Measurements from ENCODE around the gene HOXB1. TPM values are rescaled to one million over a fixed set of nuclear protein-coding genes. Genes with fewer than 3 reads are reported as not detected.

Gene HOXB1
- total RNA-seq, 4 donors from 2014 or later: not detected

DNA sequence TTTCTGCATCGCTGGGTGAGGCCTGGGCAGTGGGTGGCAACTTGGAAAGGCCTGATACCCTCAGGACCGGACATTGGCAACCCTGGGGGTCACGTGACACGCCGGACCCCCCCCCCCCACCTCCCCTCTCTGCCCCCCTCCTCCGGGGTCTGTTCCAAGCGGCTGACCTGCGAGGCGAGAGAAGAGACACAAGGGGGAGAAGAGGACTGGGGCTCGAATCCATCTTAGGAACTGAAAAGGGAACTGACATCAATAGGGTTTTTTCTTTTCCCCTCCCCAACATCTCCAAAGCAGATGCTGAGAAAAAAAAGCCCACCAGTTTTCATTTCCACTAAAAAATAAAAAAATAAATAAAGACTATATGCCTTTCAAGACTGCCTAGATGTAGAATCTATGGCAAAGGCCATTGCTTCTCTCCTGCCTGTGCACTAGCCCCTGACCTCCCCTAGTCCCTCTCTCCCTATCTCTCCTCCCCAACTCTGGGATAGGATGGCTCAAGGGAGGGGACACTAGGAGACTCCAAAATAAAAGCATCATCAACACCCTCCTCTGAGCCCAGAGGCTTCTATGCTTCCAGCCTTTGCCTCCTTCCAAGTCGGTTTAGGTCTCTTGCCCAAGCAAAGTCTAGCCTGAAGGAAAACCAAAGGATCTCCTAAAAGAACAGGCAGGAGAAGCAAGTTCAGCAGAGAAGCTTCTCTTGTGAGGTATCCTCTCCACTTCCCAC lies 21.8 kb upstream of the HOXB1 start:
- Histone ChIP-seq H3K4me1 (peaks cover 3 to 97% (median 29%) of the 10 kb centered on the region in 3 donors), H3K27me3 (no peaks in the 10 kb centered on the region), H3K36me3 (peaks cover 0 to 25% of the 10 kb centered on the region in 2 donors), H3K9me3 (no peaks in the 10 kb centered on the region), H3K27ac (peak overlapping the region; percentile 90 to 98 (median 96)), H3K4me3 (peak overlapping the region in 1 of 2 donors; percentile 60)
- ATAC-seq: peak; percentile 67
- WGBS, 2 donors (ENCODE audit: low coverage in 1 of 2): 22% methylated on average over 4 of the region's 11 CpGs; no CpG with 5 or more reads in 1 of the 2 donors
- TF ChIP-seq EP300 (IDR thresholded peaks at IDR 0.05): no peak
- TF ChIP-seq POLR2AphosphoS5 (IDR thresholded peaks at IDR 0.05): peak; percentile 72
- TF ChIP-seq CTCF (IDR thresholded peaks at IDR 0.05): peak in 1 of 4 experiments; percentile 14
- peak; percentile 54 to 61 for TF ChIP-seq POLR2A (IDR thresholded peaks at IDR 0.05)

DNA sequence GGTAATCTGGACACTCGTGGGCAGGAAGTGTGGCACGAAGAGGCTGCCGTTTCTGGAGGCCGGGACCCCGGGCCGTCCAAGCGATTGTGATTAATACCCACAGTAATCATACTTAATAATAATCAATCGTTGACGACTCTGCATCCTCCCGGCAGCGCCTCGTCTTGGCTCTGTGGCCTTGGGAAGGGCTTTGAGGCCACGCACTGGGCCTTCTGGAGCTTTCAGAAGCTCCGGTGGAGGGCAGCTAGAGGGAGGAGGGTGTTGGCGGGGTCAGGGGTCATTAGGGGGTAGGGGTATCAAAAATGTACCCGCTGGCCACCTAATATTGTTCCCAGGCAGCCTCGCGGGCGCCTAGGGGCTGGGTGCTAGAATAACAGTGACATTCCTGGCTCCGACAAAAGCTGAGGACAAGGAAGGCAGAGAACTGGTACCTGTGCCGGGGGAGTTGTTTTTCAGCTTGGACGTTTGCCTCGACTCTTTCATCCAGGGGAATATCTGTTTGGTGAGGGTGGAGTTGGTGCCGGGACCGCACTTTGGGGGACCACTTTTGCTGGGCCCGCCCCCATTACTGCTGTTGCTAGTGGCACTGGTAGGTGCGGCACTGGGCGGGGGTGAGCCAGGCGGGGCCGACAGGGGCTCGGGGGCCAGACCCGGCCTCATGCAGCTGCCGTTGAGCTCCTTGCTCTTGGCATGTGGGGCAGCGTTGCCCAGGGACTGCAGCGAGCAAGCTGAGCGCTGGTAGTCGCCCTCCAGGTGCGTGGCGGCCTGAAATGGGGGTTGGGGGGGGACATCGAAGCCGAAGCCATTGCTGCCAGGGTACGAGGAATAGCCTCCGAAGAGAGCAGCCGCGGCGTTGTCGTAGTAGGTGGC lies 21.0 kb upstream of the HOXB1 start:
- 25% methylated on average over 12 of the region's 47 CpGs; no CpG with 5 or more reads in 1 of the 2 donors for WGBS, 2 donors (ENCODE audit: low coverage in 1 of 2)
- TF ChIP-seq POLR2AphosphoS5 (IDR thresholded peaks at IDR 0.05) (peak; percentile 2), EP300 (IDR thresholded peaks at IDR 0.05) (no peak)
- ATAC-seq: peak; percentile 4
- Histone ChIP-seq H3K27me3 (no peaks in the 10 kb centered on the region), H3K9me3 (no peaks in the 10 kb centered on the region), H3K4me1 (peaks cover 3 to 97% (median 26%) of the 10 kb centered on the region in 3 donors), H3K4me3 (peak overlapping the region; percentile 7 to 60), H3K27ac (peak overlapping the region; percentile 90 to 98 (median 96)), H3K36me3 (peaks cover 0 to 25% of the 10 kb centered on the region in 2 donors)

DNA sequence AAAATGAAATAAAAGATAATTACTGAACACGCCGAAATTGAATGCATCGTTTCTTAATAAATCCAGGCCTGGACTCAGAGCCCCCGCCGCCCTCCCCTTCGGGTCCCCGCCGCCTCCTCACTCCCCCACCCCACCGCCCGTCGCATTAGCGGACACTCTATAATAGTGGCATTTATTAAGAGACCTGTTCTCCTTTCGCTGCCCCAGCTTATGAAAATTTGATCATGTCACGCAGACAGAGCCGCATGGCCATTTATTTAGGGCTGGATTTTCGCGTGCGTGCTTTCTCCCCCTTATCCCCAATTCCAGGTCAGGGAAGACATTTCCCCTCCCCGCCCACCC lies 20.4 kb upstream of the HOXB1 start:
- H3K27me3 ChIP-seq: no peaks in the 10 kb centered on the region
- H3K36me3 ChIP-seq: peaks cover 0 to 25% of the 10 kb centered on the region in 2 donors
- peaks cover 3 to 97% (median 28%) of the 10 kb centered on the region in 3 donors for H3K4me1 ChIP-seq
- peak overlapping the region; percentile 90 to 98 (median 96) for H3K27ac ChIP-seq
- no peak for ATAC-seq
- 32 to 48% methylated on average over 12 to 13 of the region's 19 CpGs for WGBS, 2 donors (ENCODE audit: low coverage in 1 of 2)
- no peaks in the 10 kb centered on the region for H3K9me3 ChIP-seq
- no peak for TF ChIP-seq EP300 (IDR thresholded peaks at IDR 0.05)
- TF ChIP-seq CTCF (IDR thresholded peaks at IDR 0.05): no peak
- TF ChIP-seq POLR2AphosphoS5 (IDR thresholded peaks at IDR 0.05): no peak
- no peak for TF ChIP-seq POLR2A (IDR thresholded peaks at IDR 0.05)
- peak overlapping the region; percentile 7 to 60 for H3K4me3 ChIP-seq

DNA sequence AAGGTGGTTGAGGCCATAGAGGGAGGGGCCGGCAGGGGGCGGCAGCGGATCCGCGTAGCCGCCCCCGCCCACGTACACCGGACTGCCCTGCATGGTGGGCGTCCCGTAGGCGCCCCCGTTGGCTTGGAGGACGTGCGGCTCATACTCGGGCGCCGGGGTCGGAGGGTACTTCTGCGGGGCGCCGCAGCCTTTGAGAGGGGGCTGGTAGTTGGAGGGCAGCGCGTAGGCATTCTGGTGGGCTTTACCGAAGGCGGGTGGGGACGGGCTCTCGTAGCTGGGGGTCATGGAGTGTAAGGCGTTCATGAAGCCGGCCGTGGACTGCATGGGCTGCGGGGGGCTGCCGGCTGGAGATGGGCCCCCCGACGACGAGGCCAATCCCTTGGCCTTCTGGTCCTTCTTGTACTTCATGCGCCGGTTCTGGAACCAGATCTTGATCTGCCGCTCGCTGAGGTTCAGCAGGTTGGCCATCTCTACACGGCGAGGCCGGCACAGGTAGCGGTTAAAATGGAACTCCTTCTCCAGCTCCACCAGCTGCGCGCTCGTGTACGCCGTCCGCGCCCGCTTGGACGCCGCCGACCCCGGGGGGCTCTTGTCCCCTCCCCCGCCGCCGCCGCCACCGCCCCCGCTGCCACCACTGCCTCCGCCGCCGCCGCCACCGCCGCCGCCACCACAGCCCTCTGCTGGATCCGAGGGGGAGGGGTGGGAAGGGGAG lies 19.8 kb upstream of the HOXB1 start:
- Histone ChIP-seq H3K4me3 (peak overlapping the region; percentile 7 to 60), H3K27me3 (no peaks in the 10 kb centered on the region), H3K4me1 (peaks cover 4 to 97% (median 31%) of the 10 kb centered on the region in 3 donors), H3K36me3 (peaks cover 0 to 25% of the 10 kb centered on the region in 2 donors), H3K27ac (peak overlapping the region; percentile 90 to 98 (median 96)), H3K9me3 (no peaks in the 10 kb centered on the region)
- WGBS, 2 donors (ENCODE audit: low coverage in 1 of 2): no CpG with 5 or more reads among the region's 70 CpGs
- ATAC-seq: no peak
- TF ChIP-seq POLR2AphosphoS5 (IDR thresholded peaks at IDR 0.05) (no peak), CTCF (IDR thresholded peaks at IDR 0.05) (peak in 1 of 4 experiments; percentile 47), POLR2A (IDR thresholded peaks at IDR 0.05) (no peak), EP300 (IDR thresholded peaks at IDR 0.05) (no peak)
